ENCODE data around the gene VTI1A.

The VTI1A gene

GRCh38 chr10:112446855-112447619 lies at the start of gene VTI1A, which contains the start of gene ZDHHC6 (continued):
- TF ChIP-seq ZNF501 (tag by site-specific recombination; IDR thresholded peaks at IDR 0.05) (peak; percentile 98), ZNF514 (tag by site-specific recombination; IDR thresholded peaks at IDR 0.05) (no peak), ZNF398 (tag by site-specific recombination; IDR thresholded peaks at IDR 0.05) (peak; percentile 31; the same call in 1 of the 2 replicates), ZNF677 (tag by site-specific recombination; IDR thresholded peaks at IDR 0.05) (no peak), ZNF596 (tag by site-specific recombination; IDR thresholded peaks at IDR 0.05) (no peak), ZNF513 (tag by site-specific recombination; IDR thresholded peaks at IDR 0.05) (no peak), ZNF184 (tag by site-specific recombination; IDR thresholded peaks at IDR 0.05) (peak; percentile 86), ZBTB20 (tag by site-specific recombination; IDR thresholded peaks at IDR 0.05) (peak; percentile 99), ZNF692 (tag by site-specific recombination; IDR thresholded peaks at IDR 0.05) (peak; percentile 83), ZNF426 (tag by site-specific recombination; IDR thresholded peaks at IDR 0.05) (0 out of 2 replicates have a peak, but pooled peaks have one; percentile 13), ZNF530 (tag by site-specific recombination; IDR thresholded peaks at IDR 0.05; ENCODE audit: low read depth) (no peak), ZNF571 (tag by site-specific recombination; IDR thresholded peaks at IDR 0.05) (no peak), ZIC2 (tag by site-specific recombination; IDR thresholded peaks at IDR 0.05) (peak; percentile 64), ZBTB1 (tag by site-specific recombination; IDR thresholded peaks at IDR 0.05) (no peak), ZNF776 (tag by site-specific recombination; IDR thresholded peaks at IDR 0.05; ENCODE audit: borderline replicate concordance) (no peak), EGR2 (tag by site-specific recombination; IDR thresholded peaks at IDR 0.05; ENCODE audit: low read depth) (peak; percentile 30; the same call in 1 of the 2 replicates), PRDM1 (tag by site-specific recombination; IDR thresholded peaks at IDR 0.05) (0 out of 2 replicates have a peak, but pooled peaks have one; percentile 4), ZNF837 (tag by site-specific recombination; IDR thresholded peaks at IDR 0.05) (no peak), INSM2 (tag by site-specific recombination; IDR thresholded peaks at IDR 0.05) (peak; percentile 76; the same call in 1 of the 2 replicates), ZNF138 (tag by site-specific recombination; IDR thresholded peaks at IDR 0.05; ENCODE audit: borderline replicate concordance) (no peak), ZNF623 (tag by site-specific recombination; IDR thresholded peaks at IDR 0.05) (peak; percentile 43), ZNF335 (tag by site-specific recombination; conservative IDR thresholded peaks at IDR 0.05) (peak; percentile 92), ZNF121 (tag by site-specific recombination; IDR thresholded peaks at IDR 0.05) (no peak), ZSCAN30 (tag by site-specific recombination; IDR thresholded peaks at IDR 0.05) (no peak), ZNF341 (tag by site-specific recombination; IDR thresholded peaks at IDR 0.05; ENCODE audit: low read depth) (peak; percentile 91), ZFP69B (tag by site-specific recombination; IDR thresholded peaks at IDR 0.05) (peak; percentile 79), ZNF148 (tag by site-specific recombination; IDR thresholded peaks at IDR 0.05; ENCODE audit: borderline replicate concordance) (no peak), ZNF488 (tag by site-specific recombination; IDR thresholded peaks at IDR 0.05) (no peak), ZBTB48 (tag by site-specific recombination; IDR thresholded peaks at IDR 0.05) (peak; percentile 23), KLF1 (tag by site-specific recombination; IDR thresholded peaks at IDR 0.05) (peak; percentile 63), ZNF416 (tag by site-specific recombination; IDR thresholded peaks at IDR 0.05) (no peak)
